Nephron (organoid): ENCODE data around the gene ZFAND4.

ENCODE experiments used
- H3K27ac Mint-ChIP-seq, 3 experiments: 2 replicates each; pipeline ENCODE4 v1.8.0; 2020; ENCODE audit warnings: mixed read lengths in 3 of 3, mild to moderate bottlenecking in 2 of 3, moderate library complexity in 1 of 3
- H3K27me3 Mint-ChIP-seq: 2 replicates; pipeline ENCODE4 v1.8.0; 2021; ENCODE audit warnings: low read depth, mild to moderate bottlenecking, moderate library complexity, mixed read lengths
- H3K36me3 Mint-ChIP-seq: 2 replicates; pipeline ENCODE4 v1.8.0; 2020; ENCODE audit warnings: low read depth, mixed read lengths
- H3K4me1 Mint-ChIP-seq: 2 replicates; pipeline ENCODE4 v1.8.0; 2020; ENCODE audit warnings: mixed read lengths
- H3K4me3 Mint-ChIP-seq, 3 experiments: 2 replicates each; pipeline ENCODE4 v1.8.0; 2020; ENCODE audit warnings: mild to moderate bottlenecking in 3 of 3, mixed read lengths in 3 of 3, moderate library complexity in 2 of 3
- H3K9me3 Mint-ChIP-seq: 2 replicates; pipeline ENCODE4 v1.8.0; 2020; ENCODE audit warnings: mixed read lengths
- CTCF ChIP-seq, 3 experiments: fragments of 200-600 bp; sonication (generic); IDR thresholded peaks; one replicate each; pipeline ENCODE4 v1.5.0; 2021; ENCODE audit warnings: antibody characterized with exemption in 3 of 3; ENCODE audit not compliant: unreplicated experiment in 3 of 3

ZFAND4 gene

GRCh38 chr10:45599646-45600045 is 72.9 kb downstream of the ZFAND4 start:
- no peak overlapping the region for H3K27ac Mint-ChIP-seq
- H3K36me3 Mint-ChIP-seq = no peaks in the 10 kb centered on the region
- TF ChIP-seq CTCF (IDR thresholded peaks at IDR 0.05; ENCODE audit: unreplicated experiment in 3 of 3) = no peak
- peaks cover 4% of the 10 kb centered on the region for H3K4me1 Mint-ChIP-seq
- H3K9me3 Mint-ChIP-seq = no peaks in the 10 kb centered on the region
- no peaks in the 10 kb centered on the region for H3K27me3 Mint-ChIP-seq
- no peak overlapping the region for H3K4me3 Mint-ChIP-seq

- TF ChIP-seq CTCF (IDR thresholded peaks at IDR 0.05; ENCODE audit: unreplicated experiment in 3 of 3) = no peak
These were observed 73.5 kb downstream of the ZFAND4 start for GRCh38 chr10:45599021-45599603.

GRCh38 chr10:45596526-45596925 is 76.0 kb downstream of the ZFAND4 start:
- no peak overlapping the region for H3K27ac Mint-ChIP-seq
- no peaks in the 10 kb centered on the region for H3K27me3 Mint-ChIP-seq
- H3K36me3 Mint-ChIP-seq = peaks cover 4% of the 10 kb centered on the region
- H3K4me1 Mint-ChIP-seq = peaks cover 16% of the 10 kb centered on the region
- no peak for TF ChIP-seq CTCF (IDR thresholded peaks at IDR 0.05; ENCODE audit: unreplicated experiment in 3 of 3)
- H3K9me3 Mint-ChIP-seq = no peaks in the 10 kb centered on the region
- H3K4me3 Mint-ChIP-seq = peak overlapping the region in 1 of 3 experiments; percentile 19

More at GRCh38 chr10:45599021-45599603, 73.5 kb downstream of the ZFAND4 start:
- Mint-ChIP-seq H3K4me3 (no peak overlapping the region), H3K27ac (no peak overlapping the region), H3K36me3 (no peaks in the 10 kb centered on the region), H3K4me1 (peaks cover 5% of the 10 kb centered on the region), H3K9me3 (no peaks in the 10 kb centered on the region), H3K27me3 (no peaks in the 10 kb centered on the region)

- no peak for TF ChIP-seq CTCF (IDR thresholded peaks at IDR 0.05; ENCODE audit: unreplicated experiment in 3 of 3)
- peaks cover 6% of the 10 kb centered on the region for H3K9me3 Mint-ChIP-seq
- H3K4me1 Mint-ChIP-seq = peaks cover 16% of the 10 kb centered on the region
- peaks cover 19% of the 10 kb centered on the region for H3K36me3 Mint-ChIP-seq
- peak overlapping the region; percentile 53 to 85 (median 67) for H3K27ac Mint-ChIP-seq
- H3K27me3 Mint-ChIP-seq = no peaks in the 10 kb centered on the region
- peak overlapping the region; percentile 86 to 96 (median 91) for H3K4me3 Mint-ChIP-seq
These were observed 78.1 kb downstream of the ZFAND4 start for GRCh38 chr10:45594276-45595157.

- H3K27ac Mint-ChIP-seq = peak overlapping the region; percentile 2 to 85 (median 33)
- peaks cover 16% of the 10 kb centered on the region for H3K4me1 Mint-ChIP-seq
- H3K36me3 Mint-ChIP-seq = peaks cover 24% of the 10 kb centered on the region
- peaks cover 6% of the 10 kb centered on the region for H3K9me3 Mint-ChIP-seq
- peak overlapping the region; percentile 86 to 96 (median 91) for H3K4me3 Mint-ChIP-seq
- TF ChIP-seq CTCF (IDR thresholded peaks at IDR 0.05; ENCODE audit: unreplicated experiment in 3 of 3) = no peak
- H3K27me3 Mint-ChIP-seq = no peaks in the 10 kb centered on the region
These were observed 78.7 kb downstream of the ZFAND4 start for GRCh38 chr10:45593938-45594275.
